ENCODE measurements around the gene PDE8A.
"Not testable (repeated sequence)": the region's sequence is repeated elsewhere in the genome, so short reads cannot be mapped to it uniquely, and the experiment has no call there.

Gene PDE8A

DNA sequence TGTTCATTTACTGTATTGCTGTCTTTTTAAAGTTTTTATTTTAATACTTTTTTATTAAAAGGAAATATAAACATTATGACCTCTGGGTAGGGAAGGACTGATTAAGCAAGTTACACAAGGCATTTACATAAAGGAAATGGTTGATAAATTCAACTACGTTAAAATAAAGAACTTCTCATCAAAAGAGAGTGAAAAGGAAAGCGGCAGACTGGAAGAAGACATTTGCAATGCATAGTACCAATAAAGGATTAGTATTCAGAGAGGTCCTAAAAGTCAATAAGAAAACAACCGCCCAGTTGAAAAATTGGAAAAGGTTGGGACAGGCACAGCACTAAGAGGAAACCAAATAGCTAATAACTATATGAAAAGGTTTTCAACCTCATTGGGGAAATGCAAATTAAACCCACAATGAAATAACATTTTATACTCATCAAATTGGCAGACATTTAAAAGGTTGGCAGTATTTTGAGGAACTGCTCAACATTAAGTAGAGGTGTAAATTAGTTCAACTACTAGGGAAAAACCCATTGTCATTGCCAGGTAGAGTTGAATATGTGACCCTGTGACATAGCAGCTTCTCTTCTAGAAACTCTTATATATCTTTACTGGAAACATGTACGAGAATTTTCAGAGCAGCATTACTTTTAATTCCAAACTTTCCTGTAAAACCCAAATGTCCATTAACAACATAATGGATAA, 9.5 kb downstream of the PDE8A start:
- DNase-seq: no peak

DNA sequence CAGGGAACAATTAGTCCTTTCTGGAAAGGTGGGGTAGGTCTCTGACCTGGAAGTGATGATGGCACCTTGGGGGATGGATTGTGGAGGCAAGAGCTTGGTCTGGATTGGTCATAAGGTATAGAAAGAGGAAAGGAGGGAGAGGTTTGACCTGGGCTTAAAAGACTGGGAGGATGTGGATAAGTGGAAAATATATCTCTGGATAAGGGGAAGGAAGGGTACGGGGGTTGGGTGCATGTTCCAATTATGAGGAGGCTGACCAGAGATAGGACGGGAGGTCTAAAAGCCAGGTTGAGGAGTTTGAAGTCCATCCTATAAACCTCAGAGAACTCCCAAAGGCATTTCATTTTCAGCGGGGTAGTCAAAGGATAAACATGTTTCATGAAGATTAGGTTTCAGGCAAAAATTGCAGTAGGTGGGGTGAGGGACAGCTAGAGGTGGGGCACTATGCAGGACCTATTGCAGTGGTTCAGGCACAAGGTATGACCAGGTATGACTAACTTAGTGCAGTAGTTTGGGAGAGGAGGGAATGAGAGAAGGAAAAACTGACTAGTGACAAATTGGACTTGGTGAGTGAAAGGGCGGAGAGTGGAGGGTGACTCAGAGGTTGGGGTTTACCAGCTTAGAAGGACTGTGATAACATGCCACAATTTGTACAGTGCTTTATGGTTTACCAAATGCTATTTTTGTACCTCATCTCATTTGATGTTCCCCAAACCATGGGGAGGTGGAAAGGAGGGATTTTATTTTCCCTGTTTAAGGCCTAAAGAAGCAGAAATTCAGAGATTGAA, 10.7 kb downstream of the PDE8A start:
- DNase-seq: peak; percentile 43 to 44

DNA sequence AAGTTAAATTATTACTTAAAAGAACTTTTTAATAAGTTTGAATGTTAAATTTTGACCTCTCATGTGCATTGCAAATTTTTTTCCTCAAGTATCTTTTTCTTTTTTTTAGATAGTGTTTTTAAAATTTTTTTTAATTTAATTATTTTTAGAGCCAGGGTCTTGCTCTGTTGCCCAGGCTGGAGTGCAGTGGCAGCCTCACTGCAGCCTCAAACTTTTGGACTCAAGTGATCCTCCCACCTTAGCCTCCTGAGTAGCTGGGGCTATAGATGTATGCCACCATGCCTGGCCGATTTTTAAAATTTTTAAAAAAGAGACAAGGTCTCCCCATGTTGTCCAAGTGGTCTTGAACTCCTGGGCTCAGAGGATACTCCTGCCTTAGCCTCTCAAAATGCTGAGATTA, 14.4 kb downstream of the PDE8A start:
- no peak for DNase-seq

DNA sequence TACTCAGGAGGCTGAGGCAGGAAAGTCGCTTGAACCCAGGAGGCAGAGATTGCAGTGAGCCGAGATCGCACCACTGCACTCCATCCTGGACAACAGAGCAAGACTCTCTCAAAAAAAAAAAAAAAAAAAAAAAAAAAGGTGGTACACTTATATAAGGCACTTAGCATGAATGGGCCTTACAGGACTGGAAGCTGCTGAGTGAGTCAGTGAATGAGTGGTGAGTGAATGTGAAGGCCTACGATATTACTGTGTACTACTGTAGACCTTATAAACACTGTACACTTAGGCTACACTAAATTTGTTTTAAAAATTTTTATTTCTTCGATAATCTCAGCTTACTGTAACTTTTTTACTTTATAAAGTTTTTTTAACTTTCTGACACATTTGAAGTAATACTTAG, 15.1 kb downstream of the PDE8A start:
- DNase-seq: not testable (repeated sequence)

DNA sequence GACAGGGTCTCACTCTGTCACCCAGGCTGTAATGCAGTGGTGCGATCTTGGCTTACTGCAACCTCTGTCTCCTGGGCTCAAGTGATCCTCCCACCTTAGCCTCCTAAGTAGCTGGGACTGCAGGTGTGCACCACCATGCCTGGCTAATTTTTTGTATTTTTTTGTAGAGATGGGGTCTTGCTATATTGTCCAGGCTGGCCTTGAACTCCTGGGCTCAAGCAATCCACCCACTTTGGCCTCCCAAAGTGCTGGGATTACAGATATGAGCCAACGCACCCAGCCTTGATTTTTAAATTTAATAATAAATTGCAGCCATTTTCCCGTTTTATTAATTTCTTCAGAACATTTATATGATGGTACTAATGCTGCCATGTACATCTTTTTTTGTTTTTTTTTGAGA, 15.6 kb downstream of the PDE8A start:
- DNase-seq: not testable (repeated sequence)

DNA sequence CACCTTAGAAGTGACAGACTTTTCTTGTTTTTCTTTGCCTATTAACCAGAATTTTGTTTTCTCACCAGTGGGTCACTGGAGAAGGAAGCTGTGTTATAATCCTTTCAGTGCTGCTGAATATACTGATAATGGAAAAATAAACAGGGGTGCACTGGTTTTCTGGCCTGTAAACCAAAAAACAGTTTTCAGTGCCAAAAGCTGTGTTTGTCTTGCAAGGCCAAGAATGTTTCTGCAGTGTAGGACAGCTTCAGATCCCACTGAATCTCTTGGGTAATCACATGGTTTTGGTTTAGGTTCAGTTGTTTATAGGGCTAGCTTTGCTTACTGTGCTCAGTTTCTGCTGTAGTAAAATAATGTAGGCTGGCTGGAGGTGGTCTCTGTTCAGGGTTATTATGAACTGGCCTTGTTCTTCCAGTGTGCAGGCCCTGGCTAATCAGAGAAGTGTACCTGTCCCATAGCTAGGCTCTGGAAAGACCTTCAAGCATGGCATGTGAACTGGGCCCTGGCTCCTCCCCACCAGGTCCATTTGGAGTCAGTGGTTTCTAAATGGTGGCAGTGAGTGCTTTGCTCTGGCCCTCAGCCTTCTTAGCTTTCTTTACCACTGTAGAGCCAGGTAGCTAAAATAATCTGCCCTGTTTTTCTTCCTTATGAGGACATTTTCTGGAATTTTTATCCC, 18.7 kb downstream of the PDE8A start:
- DNase-seq: no peak

DNA sequence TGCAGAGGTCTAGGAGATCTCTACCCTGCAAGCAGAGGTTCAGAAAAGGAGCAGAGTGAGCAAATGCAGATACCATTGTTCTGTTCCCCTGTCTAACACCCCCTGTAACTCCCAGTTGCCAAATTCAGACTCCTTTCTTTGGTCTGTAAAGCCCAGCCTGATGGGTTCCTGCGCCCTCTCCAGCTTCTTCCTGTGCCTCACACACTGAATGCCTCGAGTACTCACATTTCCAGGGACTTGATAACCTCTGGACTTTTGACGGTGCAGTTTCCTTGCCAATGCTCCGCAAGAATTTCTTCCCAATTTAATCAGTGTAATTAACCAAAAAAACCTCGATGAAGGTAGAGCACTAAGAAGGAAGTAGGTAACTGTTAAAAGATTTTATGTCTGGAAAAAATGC, 19.3 kb downstream of the PDE8A start:
- no peak for DNase-seq

DNA sequence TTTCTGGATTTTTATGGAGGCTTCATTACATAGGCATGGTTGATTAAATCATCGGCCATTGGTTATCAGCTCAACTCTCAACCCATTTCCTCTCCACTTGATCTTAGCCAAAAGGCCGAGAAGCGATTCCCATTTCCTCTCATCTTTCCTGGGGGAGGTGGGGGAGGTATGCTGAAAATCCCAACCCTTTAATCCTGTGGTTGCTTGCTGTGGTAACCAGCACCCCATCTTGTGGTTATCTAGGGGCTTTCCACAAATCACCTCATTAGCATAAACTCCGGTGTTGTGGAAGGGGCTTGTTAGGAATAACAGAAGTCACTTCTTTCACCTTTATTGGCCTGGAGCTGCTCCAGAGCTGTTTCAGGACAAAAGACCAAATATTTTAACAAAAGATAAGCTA, 20.9 kb downstream of the PDE8A start:
- no peak for DNase-seq

DNA sequence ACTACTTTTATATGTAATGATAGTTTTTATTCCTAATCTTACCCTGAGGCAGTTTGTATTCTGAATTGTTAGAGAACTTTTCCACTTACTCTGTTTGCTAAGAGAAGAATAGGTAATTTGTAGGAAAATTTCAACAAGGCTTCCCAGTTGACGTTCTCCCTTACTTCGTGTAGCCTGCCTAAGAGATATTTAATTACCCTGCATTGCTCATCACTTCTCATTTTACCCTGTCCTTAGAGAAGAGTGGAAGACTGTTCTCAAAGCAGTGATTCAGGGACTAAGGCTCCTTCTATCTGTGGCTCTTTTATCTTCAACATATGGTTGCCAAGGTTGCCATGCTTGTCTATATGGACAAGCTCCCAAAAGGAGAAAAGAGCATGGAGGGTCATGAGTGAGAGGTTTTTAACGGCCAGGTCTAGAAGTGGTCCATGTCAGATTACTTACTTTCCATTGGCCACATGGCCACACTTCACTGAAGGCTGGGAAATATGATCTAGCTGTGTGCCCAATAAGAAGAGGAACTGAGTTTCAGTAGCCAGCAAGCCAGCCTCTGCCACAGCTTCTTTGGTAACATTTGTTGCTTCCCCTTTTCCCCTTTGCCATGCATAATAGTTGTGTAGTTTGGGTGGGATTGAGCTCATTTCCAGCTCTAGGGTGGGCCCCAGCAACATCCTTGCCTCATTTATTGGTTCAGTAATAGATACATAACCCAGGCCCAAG, 22.1 kb downstream of the PDE8A start:
- DNase-seq: peak; percentile 84 to 85

DNA sequence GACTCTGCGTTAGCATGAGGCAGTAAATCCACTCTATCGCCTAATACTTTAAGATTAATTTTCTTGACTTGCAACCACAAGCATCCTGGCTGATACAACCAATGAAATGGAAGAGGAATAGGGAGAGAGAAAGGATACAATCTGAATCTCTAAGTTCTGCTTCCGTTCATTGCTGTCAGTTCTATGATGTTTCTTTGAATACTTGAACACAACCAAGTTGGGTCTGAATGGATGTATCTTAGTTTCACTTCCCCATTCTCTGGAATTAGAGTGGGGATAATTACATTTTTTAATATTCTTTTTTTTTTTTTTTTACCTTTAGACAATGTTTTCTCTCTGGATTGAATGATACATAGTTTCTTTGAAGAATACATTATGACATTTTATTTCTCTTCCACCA, 22.9 kb downstream of the PDE8A start:
- DNase-seq: peak; percentile 37 to 74

DNA sequence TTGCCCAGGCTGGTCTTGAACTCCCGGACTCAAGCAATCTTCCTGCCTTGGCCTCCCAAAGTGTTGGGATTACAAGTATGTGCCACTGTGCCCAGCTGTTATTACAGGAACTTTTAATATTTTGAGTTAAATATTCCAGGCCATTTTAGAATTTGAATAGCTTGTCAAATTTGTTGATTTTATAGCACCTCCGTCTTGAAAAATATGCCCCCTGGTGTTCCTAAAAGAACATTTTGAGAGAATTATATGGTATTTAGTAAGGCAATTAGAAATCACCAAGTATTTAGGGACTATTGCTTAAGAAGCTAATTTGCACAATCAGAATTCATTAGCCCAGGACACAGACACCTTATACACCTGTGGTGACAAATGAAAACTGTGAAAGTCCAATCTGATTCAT, 23.7 kb downstream of the PDE8A start:
- no peak for DNase-seq

DNA sequence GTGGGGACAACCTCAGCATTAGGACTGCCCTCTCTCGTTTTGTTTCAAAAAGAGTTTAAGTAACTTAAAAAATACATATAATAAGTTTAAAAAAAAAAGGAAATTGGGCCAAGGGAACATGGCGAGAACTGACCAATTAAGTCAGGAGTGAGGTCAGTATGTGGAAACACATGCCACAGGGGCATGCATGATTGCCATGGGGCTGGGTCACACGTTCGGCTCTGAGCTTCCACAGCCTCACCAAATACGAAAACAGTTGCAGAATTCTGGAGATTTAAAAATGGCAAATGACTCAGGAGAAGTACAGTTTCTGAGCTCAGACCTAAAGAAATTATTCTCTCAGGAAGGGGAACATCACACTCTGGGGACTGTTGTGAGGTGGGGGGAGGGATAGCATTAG, 24.1 kb downstream of the PDE8A start:
- DNase-seq: peak; percentile 90 to 95

DNA sequence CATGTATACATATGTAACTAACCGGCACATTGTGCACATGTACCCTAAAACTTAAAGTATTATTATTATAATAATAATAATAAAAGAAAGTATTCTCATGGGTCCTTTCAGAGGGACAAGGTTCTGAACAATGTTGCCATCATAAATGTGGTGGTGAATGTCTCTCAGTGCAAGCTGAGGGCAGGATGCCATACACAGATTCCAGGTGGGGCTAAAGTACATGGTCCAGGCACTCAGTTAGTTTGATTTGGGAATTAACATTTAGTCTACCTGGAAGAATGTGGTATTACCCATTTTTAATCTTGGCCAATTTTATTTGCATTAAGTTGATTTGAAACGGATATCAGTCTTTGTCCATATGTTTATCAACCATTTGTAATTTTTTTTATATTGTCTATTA, 24.5 kb downstream of the PDE8A start:
- no peak for DNase-seq

DNA sequence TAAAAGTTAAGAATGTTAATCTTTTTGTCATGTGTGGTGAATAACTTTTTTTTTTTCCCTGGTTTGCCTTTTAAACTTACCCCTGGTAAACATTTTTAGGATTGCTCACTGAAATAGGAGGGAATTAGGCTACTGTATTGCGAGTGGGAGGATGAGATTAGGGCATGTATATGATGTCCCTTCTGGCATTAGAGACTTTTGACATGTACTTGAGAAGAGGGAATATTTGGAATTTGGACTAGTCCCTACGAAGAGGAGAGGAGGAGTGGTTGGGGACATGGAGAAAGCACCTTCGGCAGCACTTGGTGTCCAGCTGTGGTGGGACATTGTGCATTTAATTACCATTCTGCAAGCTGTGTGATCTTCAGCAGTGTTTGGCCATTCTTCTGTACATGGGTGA, 25.0 kb downstream of the PDE8A start:
- no peak for DNase-seq

DNA sequence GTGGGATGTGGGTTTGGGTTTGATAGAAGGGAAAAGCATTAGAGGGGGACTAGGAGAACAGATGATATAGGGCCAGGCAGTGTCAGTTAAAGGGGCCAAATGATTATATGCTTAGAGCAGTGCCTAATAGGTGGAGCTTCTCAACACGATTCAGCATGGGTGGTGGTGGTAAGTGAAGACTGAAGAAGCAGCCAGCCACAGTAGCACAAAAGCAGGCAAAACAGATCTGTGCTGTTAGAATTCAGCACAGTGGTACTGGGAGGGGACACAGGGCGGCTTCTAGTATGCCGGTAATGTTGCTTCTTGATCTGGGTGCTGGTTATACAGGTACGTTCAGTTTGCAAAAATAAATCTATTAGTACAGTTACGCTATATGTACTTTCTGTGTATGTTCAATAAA, 25.5 kb downstream of the PDE8A start:
- DNase-seq: no peak

DNA sequence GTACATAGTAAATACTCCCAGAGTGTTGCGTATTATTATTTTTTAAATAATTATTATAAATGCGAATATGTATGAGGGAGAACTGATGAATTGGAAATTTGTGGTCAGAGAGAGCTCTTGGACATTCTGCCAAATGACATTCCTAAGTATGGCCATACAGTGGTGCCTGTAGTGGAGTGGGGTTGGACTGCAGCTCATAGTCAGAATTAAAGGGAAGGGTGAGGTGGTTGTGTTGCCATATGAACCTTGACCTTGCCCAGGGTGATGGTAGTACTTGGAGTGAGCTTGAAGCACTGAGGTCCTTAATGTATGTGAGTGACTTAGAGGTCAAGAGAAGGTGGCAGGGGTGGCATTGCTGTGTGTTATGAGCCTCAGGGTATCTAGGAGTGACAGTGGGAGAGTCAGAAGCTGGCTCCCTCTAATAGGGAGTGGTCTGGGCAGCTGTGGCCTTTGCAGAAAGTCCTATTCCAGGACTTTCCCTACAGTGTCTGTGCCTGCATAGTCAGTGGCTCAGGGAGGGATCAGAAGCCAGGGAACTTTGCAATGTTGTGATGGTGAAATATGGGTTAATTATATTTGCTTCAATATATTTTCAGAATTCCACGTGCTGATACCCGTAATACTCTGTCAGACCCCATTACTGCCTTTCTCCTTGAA, 26.2 kb downstream of the PDE8A start:
- no peak for DNase-seq

DNA sequence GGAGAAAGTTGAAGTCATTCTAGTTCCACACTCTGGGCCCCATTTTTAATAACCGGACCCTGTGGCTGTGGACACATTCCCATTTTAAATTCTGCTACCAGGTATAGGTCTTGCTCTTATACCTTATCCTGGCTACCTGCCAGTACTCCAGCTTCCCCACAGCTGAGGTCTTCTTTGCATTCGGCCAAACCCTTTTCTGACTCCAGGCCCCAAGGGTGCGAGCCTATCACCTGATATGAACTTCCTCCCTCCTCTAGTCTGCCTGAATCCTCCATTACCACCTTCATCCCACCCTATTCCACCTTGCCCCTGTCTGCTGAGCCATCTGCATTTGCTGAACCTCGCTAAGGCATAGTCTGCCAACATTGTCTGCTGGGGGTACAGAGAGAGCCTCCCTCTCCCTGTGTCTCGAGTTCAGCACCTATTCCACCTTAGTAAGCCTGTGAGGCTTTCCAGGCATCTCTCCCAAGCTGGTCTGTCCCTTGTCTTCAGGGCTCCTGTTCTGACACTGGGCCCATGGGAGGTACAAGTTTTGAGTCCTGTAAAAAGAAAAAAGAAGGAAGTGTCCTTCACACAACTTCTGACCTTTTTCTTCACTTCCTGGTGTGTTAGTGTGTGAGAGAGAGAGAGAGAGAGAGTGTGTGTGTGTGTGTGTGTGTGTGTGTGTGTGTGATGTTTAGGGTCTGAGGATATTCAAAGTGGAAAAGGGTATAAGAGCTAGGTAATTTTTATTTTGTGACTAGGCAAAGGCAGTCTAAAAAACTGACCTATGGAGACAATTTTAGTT, 27.0 kb downstream of the PDE8A start:
- peak; percentile 42 to 48 for DNase-seq

DNA sequence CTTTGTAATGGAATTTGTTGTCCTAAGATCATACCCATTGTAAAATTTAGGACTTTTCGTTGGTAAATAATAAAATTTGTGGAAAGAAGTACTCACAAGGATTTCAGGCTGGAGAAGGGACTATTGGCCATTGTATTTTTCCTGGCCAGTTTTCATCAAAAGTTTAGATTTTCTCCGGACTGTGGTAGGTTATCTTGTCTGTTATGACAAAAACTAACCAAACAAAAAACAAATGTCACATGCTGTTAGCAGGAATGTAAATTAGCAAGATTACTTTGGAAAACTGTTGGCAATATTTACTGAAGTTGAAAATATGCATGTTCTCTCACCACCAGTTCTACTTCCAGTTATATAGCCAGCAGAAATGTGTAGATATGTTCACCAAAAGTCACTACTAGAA, 27.8 kb downstream of the PDE8A start:
- no peak for DNase-seq

DNA sequence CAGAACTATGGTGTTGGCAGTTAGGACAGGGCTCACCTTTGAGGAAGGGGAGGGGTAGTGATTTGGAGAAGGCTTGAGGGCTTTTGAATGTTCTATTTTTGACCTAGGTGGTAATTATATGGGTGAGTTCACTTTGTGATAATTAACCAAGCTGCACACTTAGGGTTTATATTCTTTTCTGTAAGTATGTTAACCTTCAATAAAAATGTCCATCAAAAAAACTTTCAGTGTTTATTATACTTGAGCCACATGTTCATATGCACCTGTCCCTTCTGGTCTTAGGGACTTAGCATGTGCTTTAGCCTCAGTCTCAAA, 28.4 kb downstream of the PDE8A start:
- DNase-seq: no peak

DNA sequence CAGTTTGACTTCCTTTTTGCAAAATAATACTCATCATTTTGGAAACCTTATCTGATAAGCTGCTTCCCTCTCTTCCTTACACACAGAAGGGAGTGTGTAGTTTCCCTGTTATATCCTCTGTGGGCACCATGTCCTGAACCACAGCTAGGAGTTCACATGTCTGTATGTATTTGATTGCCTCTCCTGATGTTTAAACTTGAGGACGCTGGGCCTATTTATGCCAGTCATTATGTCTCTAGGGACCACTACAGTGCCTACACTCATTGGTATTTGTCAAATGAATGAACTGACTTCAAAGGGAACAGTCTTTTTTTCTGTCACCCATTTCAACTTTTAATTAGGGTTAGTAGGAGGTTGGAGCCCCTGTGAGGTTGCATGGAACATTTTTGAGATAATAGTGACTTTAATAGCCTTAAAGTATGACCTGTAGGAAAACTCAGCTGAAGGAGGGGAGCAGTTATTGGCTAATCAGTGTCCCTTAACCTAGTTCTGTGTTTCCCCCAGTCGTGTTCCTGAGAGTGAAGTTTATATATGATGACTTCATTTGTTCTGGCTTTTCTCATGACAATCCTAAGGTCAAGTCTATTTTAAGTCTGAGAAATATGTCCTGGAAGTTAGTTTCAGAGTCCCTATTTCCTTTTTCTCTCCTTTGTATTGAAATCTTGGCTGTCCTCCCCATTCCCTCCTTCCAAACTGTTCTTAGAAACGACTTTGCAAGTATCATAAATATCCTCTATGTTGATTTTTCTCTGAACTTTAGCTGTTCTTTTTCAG, 28.9 kb downstream of the PDE8A start:
- DNase-seq: peak; percentile 67 to 70

DNA sequence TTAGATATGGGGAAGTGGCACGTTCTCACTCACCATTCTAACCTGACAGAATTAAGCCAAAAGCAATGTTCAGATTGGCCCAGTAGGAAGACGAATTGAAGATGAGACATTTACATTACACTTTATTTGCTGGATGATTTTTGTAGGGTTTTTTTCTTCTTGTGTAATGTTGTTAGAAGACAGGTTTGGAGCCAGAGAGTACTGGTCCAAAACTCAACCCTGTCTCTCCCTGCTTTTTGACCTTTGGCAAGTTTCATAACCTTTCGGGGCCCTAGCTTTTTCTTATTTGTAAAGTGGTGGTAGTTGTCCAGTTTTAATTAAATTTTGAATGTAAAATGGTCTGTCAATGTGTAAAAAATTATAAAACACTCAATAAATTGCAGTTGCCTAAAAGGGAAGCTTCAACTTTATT, 29.5 kb downstream of the PDE8A start:
- peak; percentile 18 to 25 for DNase-seq
